GM18870 (cell line): ENCODE data around the gene SPECC1L.

Source experiments
- ATAC-seq: cut with Tn5 transposase; IDR thresholded peaks from one replicate; pipeline ENCODE4 v1.9.1; 2021; ENCODE audit warnings: moderate library complexity; ENCODE audit not compliant: unreplicated experiment

The SPECC1L gene

DNA sequence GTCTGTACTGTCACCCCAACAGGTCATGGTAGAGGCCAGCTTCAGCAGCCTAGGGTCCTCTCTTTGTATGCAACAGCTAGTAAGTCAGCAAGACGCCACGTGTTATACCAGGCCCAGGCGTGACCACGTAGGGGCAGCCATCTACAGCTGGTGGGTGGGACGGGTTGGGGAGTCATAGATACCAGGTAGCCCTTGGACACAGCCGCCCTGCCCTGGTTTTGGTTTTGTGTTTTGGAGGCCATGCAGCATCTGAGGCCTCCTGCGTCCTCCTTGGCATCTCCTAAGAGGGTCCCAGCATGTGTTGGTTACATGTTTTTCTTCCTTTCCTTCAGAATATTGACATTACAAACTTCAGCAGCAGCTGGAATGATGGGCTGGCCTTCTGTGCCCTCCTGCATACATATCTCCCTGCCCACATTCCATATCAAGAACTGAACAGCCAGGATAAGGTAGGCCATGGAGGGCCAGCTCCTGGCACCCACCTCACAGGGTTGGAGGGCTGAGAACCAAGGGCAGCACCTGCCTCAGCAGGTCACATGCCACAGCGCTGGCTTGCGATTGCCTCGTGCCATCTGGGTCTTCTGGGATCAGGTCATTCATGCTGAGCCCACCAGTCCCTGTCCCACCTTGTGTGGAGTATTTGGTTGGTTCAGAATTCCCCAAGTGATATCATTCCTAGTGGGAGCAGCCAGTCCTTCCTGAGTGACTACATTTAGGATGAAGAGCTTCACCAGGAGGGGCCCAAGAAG, 140.8 kb downstream of the SPECC1L start:
- no peak for ATAC-seq

DNA sequence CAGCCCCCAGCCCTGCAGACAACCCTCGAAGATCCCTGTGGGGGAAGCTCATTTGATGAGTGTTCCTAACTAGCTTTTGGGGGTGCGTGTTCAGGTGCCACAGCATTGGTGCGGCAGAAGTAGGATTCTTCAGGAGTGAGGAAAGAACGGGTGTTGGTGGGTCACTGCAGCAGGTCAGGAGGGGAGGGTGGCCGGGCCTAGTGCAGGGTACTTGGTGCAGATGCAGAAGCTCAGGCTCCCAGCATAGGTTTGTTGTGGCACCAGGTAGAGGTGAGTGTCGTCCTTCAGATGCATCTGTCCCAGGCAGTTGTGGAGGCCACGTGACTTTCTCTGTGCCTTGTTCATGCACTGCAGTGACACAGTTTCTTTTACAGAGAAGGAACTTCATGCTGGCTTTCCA, 141.6 kb downstream of the SPECC1L start:
- no peak for ATAC-seq

DNA sequence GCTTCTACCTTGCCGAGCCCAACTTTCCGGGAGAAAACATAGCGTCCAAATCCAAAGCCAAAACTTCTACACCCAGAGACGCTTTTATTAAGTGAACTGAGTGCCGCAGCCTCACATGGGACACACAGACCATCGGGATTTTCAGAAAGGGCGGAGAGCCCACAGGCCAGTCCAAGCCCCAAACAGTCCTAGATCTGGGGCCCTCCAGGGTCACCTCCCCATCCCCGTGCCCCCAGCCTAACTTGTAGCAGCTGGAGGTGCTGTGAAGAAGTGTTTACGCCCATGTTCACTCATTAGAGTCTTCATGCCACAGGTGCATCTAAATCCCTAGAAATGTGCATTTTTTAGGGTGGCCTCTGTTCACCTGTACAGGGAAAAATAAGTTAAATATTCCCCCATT, 142.6 kb downstream of the SPECC1L start:
- no peak for ATAC-seq

DNA sequence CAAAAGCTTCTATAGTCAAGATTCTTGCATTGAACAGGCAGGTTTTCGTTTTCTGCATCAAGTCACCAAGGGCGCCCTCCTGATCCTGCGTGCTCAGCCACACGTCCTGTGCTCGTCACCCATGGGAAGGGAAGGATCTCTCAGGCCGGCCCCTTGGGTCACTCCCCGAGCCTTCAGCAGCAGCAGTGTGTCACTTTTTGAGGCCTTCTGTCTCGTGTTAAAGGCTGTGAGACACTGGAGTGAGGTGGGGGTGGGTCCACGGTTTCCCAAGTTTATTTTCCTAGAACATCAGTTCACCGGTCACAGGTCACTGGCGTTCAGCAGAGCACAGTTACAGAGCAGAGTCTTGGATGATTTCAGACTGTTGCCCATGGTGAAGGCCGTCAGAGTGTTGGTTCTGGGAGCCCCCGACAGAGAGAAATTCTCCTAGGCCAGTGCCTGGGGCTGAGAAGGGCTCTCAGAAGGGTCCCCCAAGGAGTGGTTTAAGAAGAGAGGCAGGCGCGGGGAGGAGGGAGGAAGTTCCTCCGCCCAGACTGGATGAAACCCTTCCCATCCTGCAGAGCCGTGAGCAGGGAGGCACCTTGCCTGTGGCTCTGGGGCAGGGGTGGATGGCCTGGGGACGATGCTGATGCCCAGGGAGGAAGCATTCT, 143.2 kb downstream of the SPECC1L start:
- no peak for ATAC-seq

DNA sequence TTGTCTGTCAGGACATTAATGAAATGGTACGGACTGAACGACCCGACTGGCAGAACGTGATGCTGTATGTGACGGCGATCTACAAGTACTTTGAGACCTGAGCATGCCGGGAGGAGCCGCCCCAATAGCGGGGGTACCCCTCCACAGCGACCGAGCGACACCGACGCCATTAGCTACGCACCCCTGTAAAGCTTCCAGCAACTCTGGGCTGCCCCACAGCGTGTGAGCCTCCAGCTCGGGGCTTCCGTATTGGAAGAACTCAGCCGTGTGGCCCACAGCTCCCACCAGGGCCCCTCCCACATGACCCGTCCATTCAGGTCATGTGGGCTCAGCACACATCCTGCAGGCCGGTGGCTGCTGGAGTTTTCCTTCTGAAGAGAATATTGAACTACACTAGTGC, 143.9 kb downstream of the SPECC1L start:
- no peak for ATAC-seq

DNA sequence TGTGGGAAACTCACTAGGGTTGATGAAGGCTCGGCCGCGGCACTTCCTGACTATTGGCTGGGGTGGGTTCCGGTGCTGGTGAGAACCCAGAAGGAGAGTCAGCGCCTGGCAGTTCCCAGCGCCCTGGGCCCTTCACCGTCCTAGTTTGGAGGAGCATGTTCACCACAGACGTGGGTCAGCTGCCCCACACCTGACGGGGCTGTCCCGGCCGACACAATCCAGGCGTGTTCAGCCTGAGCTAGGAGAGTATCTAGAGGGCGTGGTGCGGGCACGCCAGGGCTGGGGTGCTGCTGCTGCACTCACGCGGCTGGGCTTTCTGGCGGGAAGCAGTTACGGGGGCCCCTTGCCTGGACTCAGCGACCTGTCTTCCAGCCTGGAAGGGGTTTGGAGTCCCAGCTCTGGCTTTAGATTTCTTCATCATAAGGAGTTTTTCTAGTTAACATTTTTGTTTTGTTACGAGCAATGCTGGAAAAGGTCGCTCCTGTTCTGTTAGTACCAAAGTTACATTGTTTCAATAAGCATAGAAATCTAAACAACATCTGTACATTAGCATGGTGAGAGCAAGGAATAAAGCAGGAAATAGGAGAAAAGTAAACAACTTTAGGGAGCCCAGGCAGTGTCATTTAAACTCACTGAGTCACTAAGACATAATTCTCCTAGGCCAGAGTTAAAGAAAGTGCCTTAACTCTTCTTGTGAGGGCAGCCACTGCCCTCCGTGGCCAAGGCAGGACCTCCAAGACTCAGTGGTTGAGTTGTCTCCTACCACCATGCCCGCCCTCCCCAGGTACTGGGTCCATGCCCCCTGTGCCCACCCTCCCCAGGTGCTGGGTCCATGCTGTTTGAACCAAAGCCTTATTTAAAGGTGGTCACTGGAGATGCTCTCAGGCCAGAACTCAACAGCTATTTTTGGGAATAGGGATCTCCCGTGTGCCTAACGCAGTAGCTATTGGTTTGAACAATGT, 144.6 kb downstream of the SPECC1L start:
- no peak for ATAC-seq

DNA sequence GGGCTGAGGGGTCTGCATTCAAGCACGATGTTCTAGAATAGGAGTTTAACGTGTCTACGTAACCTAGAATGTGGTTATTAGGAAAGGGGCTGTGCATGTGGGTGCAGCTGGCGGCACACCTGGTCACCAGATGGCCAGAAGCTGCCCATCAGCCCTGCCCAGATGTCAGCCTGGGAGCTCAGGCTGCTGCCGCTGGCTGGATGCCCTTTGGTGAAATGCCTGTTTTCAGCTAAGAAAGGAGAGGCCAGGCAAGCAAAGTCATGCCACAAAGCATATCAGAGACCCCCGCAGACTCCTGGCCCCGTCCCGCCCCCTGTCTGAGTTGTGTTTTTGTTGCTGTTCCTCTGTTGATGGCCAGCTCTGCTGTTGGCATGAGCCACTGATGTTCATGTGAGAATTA, 145.5 kb downstream of the SPECC1L start:
- ATAC-seq: no peak

DNA sequence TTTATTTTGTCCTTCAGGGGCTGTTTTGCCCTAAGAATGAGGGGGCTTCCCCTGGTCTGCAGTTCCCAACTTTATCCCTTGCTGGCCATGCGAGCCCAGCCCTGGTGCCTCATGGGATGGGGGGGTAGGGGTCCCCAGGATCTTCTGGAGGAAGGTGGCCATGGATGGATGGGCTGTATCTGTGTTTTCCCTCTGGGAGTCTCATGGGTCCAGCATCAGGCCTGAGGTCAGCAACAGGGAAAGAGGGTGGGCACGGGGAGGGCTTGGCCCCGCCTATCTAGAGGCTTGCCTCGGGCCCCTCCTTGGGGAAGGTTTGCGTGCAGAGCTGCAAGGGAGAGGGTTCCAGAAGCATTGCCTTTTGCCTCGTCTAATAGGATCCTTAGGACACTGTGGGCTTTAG, 146.0 kb downstream of the SPECC1L start:
- ATAC-seq: no peak

DNA sequence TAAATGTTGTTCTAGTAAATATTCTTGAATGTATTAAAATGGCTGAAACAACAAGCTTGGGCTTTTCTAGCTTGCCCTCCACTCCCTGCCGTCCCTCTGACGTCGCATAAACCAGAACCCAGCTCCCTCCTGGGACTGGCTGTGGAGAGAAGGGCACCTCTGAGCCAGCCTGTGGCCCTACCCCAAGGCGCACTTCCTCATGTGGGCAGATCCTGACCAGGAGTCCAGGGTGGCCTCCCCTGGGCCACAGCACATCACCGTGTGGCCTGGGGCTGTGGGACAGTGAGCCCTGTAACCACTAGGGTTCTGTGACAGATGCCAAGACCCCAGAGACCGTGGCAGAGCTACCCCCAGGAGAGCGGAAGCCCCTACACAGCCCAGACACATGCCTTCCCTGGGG, 146.6 kb downstream of the SPECC1L start:
- ATAC-seq: no peak

DNA sequence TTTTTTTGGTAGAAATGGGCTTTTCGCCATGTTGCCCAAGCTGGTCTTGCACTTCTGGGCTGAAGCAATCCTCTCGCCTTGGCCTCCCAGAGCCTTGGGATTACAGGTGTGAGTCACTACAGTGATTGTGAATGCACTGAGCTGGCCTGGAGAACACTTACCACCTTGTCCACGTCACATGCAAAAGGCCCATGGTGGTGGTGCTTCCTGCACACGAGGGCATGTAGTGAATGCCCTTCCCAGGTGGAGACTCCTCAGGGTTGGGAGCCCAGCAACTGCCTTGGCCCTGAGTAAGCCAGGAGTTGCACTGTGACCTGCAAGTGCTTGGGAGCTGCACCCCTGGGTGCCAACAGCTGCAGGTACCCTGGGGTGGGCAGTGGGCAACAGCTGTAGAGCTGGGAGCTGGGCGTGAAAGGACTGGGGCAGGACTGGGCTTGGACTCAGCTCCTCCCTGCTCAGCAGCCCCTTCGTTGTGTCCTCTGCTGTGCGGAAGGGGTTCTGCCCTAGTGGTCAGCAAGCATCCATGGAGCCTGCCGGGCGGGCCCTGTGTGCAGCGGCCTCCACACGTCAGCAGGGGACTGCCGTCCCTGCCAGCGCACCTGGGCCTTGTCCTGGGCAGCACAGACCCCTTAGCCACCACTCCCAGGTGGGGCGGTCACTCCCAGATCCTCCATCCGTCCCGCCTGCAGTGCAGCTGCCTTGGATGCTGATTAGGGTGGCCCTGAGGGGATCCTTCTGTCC, 147.4 kb downstream of the SPECC1L start:
- no peak for ATAC-seq

DNA sequence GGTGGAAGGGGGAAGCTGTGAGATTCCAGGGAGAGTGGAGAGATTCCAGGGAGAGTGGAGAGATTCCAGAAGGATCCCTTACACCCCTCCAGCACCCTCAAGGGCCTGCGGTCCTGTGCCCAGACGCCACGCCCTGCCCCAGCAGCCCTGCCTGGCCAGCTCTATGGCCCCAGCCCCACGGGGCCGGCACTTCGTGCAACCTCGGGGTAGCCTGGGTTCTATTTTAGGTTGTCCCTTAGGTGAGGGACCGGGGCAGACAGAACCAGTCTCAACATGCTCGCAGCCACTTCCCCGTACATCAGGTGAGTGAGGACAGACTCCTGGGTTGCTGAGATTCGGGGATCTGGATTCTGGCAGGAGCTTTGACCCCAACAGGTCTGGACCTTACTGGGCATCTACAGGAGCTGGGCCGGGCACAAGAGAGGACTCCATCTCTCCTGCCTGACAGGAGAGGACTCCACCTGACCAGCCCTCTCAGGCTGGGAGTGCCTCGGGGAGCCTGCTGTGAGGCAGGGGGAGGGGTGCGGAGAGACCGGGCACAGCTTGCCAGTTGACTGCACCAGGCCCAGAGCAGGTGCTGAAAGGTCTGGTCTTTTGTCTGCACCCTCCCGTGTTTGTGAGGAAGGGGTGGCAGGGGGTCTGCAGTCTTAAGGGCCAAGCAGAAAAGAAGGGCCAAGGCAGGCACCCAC, 148.3 kb downstream of the SPECC1L start:
- ATAC-seq: no peak

DNA sequence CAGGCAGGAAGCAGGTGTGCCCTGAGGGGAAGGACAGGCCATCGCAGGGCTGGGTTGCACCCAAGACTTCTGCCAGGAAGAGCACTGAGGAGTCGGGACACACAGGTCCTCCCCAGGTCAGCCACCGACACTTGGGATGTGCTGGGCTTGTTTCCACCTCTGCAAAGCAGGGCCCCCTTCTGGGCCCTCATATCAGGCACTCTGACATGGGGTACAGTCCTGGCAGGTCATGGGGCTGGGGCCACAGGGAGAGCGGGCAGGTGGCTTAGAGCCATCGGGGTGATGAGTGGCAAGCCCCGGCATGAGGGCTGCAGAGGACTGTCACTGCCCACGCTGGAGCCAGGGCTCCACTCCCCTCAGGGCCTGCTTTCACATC, 148.8 kb downstream of the SPECC1L start:
- ATAC-seq: no peak

DNA sequence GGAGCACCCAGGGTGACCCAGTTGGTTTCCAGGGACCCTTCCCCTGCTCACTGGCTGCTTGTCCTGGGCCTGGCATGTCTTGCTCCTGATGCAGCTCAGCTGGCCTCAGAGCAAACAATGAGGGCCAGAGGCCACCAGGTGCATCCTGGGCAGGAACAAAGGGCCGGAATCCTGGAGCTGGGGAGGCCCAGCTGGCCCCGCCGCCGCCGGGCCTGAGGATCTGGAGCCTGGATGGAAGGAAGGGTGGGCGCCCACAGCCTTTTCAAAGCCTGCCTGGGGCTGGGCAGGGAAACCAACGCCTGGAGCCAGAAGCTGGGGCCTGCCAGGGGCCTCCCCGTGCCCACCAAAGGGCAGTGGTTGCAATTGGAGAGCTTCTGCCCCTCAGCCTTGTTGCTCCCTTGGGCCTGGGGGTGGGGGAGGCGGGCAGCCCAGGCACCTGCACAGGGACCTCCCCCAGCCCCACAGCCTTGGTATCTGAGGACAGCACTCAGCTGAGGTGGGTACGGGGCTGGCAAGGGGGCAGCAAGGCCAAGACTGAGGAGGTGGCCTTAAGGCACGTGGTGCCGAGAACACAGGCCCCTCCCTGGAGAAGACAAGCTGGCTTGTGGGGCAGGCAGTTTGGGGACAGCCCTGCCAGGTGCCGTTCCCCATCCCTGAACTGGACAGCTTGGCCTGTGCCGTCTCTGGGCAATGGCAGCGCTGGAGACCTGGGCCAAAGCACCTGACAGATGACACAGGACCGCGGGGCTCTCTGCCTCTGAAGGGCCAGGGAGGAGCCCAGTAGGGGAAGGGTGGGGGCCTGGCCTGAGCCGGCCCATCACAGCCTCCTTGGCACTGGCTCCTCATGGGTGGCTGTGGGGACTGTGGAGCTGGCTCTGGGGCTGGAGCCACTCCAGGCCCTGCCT, 149.7 kb downstream of the SPECC1L start:
- no peak for ATAC-seq

DNA sequence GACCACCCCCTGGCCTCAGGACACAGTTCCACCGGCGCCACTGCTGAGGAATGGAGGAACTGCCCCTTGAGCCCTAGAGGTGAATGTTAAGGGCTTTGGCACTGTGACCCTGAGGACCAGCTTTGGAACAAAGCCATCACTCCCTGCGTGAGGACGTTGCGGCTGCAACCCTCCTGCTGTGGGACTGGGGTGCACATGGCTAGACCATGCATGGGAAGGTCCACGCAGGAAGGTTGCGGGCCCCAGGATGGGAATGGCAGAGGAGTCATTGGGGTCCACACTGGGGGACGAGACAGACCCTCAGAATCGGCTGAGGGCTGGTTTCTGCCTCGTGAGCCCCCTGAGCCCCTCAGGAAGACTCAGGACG, 150.3 kb downstream of the SPECC1L start:
- ATAC-seq: no peak

DNA sequence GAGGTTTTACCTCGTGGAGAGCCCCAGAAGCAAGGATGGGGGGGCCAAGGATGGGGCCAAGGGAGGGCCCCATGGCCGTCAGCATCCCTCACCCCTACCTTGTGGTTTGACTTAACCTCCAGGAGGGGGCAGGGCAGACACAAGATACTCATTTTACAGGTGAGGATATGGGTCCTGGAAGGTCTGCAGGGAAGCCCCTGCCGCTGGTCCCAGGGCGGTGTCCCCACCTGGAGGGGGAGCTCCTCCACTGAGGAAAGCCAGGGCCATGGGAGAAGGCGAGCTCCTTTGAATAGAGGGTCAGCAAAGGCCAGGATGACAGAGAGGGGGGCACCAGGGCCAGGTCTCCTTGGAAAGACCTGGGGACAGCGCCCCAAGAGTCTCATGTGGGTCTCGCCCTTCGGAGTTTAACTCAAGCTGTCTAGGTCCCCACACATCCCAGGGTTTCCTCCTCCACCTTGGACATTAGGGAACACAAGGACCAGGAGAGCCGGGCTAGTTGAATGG, 150.8 kb downstream of the SPECC1L start:
- no peak for ATAC-seq

DNA sequence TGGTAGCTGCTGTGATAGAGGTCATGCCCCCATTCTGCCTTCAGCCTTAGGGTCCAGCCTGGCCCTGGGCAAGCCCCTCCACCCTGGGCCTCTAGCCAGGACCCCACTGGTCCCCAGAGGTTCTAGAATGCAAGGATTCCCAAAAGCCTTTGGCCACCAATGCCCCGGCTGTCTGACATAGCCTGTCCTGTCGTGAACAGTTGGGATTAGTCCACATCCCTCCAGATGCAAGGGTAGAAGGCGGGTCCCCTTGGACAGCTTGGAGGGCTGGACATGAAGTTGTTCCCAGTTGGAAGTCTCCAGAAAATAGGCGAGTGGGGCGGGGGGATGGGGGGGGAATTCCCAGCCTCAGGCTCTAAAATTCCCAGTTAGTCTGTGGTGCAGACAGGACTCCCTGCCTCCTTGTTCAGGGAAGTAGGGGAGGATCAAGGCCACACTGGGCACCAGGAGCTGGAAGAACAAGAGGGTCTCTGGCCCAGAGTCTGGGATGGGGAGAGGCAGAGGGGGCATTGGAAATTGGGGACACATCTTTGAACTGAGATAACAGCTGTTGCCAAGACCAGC, 151.6 kb downstream of the SPECC1L start:
- ATAC-seq: no peak

DNA sequence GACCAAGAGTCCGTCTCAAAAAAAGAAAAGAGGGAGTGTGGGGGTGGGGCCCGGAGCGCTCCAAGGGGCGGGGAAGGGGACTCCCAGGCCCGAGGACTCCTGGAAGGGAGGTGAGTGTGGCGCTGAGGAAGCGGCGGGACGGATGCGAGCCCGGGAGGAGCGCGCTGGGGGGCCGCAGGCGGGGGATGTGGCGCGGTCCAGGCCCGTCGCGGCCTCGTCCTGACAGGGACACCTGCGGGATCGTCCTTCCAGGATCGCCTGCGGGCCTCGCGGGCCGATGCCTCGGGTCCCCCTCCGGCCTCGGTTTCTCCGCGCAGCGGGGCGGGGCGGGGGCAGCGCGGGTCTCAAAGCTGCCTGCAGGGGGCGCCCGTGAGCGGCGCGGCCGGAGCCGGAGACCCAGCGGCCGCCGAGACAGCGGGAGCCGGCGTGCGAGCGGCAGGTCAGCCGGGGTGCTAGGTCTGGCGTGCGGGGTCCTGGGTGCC, 152.9 kb downstream of the SPECC1L start:
- no peak for ATAC-seq

DNA sequence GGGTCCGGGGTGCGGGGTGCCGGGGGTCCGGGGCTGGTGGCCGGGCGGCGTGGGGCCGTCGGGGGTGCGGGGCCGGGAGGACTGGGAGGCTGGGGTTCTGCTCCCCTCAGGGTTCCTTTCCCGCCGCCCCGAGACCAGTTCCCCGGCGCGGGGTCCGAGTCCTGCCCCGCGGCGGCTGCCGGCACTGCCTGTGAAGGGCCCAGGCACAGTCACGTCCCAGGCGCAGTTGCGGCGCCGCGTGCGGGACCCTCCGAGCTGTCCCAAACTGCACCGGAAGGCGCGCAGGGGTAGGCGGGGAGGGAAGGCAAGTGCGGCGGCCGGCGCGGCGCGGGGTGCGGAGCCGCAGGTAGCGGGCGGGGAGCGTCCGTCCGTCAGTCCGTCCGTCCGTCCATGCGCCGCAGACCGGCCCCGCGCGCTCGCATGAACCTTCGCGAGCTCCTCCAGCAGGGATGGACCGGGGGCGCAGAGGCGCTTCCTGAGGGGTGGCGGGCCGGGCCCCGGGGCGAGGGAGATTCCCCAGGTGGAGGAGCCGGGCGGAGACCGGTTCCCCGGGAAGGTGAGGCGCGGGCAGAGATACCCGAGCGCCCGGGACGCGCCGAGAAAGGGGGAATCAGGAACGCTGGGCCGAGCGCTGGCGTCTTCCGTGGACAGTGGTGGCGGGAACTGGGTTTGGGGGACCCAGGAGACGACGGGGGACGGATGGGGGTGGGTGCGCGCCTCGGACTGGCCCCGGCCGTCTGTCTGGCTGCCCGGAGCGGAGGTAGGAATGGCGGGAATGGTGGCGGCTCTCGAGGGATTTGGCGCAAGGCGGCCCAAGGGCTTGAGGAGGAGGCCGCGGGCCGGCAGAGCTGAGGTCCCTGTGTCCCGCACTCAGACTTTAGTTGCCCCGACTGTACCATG, 153.6 kb downstream of the SPECC1L start:
- no peak for ATAC-seq
